GM19372 (cell line): ENCODE results near the gene USE1.

Experiments used
- ATAC-seq: cut with Tn5 transposase; IDR thresholded peaks from one replicate; pipeline ENCODE4 v1.9.1; 2021; ENCODE audit warnings: mild to moderate bottlenecking, low read depth, moderate library complexity; ENCODE audit not compliant: unreplicated experiment

Gene USE1

GRCh38 chr19:17254636-17255035 lies 39.5 kb downstream of the USE1 start:
- ATAC-seq, result no peak

- no peak for ATAC-seq
Observed at GRCh38 chr19:17255150-17255621, 40.0 kb downstream of the USE1 start.

GRCh38 chr19:17256130-17256529 lies 41.0 kb downstream of the USE1 start:
- ATAC-seq, result no peak

- ATAC-seq, result no peak
Observed at GRCh38 chr19:17259118-17259780, 44.1 kb downstream of the USE1 start.

GRCh38 chr19:17259934-17260333 lies 44.8 kb downstream of the USE1 start:
- ATAC-seq, result no peak

- no peak for ATAC-seq
Observed at GRCh38 chr19:17260842-17261325, 45.7 kb downstream of the USE1 start.

- ATAC-seq, result no peak
Observed at GRCh38 chr19:17262557-17262956, 47.4 kb downstream of the USE1 start.

GRCh38 chr19:17263712-17264640 lies 48.8 kb downstream of the USE1 start:
- ATAC-seq, result no peak

- ATAC-seq, result no peak
Observed at GRCh38 chr19:17264641-17264979, 49.5 kb downstream of the USE1 start, which contains the start of gene USHBP1. Gene USHBP1, minus strand, starts transcription at chr19:17264745. Its CDS starts 446 bp downstream, at chr19:17264299.

GRCh38 chr19:17266026-17266425 lies 50.9 kb downstream of the USE1 start:
- no peak for ATAC-seq

GRCh38 chr19:17266589-17266974 lies 51.4 kb downstream of the USE1 start:
- ATAC-seq, result peak; percentile 6

GRCh38 chr19:17266975-17267788 lies 52.0 kb downstream of the USE1 start, which contains the start of gene BABAM1:
Gene BABAM1, plus strand, starts transcription at chr19:17267443. Its CDS starts 1,364 bp downstream, at chr19:17268807.
- ATAC-seq, result peak; percentile 89

GRCh38 chr19:17268754-17269153 lies 53.6 kb downstream of the USE1 start:
- no peak for ATAC-seq
